HK-2 (cell line): ENCODE measurements around the gene RARRES2.
"Not testable (repeated sequence)": the region's sequence is repeated elsewhere in the genome, so short reads cannot be mapped to it uniquely, and the experiment has no call there.

Experiments used
- DNase-seq: peaks from one replicate; pipeline ENCODE4 v3.0.0-alpha.2; 2018; ENCODE audit not compliant: unreplicated experiment

The RARRES2 gene

GRCh38 chr7:150341263-150342120, at the start of gene RARRES2:
RARRES2 (minus strand) TSS chr7:150341629; CDS start chr7:150340609, 1,020 bp downstream.
- DNase-seq = no peak

- DNase-seq = no peak
These were observed 48.8 kb upstream of the RARRES2 start for GRCh38 chr7:150390205-150390604.

- DNase-seq = no peak
These were observed 48.0 kb upstream of the RARRES2 start for GRCh38 chr7:150389532-150389816.

- DNase-seq = no peak
These were observed 47.5 kb upstream of the RARRES2 start for GRCh38 chr7:150388709-150389531.

- DNase-seq = no peak
These were observed 46.9 kb upstream of the RARRES2 start for GRCh38 chr7:150388306-150388705.

GRCh38 chr7:150385884-150386283, 44.5 kb upstream of the RARRES2 start:
- not testable (repeated sequence) for DNase-seq

DNA sequence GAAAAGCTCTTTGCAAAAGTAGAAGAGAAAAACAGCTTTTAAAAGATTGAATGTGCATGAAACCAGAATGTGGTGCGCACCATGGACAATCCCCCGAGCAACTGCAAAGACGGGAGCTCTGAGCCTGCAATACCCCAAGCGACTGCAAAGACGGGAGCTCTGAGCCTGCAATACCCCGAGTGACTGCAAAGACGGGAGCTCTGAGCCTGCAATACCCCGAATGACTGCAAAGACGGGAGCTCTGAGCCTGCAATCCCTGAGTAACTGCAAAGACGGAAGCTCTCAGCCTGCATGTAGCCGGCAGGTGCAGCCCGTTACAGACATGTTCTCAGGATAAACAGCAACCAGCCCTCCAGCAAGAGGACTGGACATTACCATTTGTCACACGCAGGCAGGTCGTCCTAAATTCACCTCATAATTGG, 43.9 kb upstream of the RARRES2 start:
- no peak for DNase-seq

DNA sequence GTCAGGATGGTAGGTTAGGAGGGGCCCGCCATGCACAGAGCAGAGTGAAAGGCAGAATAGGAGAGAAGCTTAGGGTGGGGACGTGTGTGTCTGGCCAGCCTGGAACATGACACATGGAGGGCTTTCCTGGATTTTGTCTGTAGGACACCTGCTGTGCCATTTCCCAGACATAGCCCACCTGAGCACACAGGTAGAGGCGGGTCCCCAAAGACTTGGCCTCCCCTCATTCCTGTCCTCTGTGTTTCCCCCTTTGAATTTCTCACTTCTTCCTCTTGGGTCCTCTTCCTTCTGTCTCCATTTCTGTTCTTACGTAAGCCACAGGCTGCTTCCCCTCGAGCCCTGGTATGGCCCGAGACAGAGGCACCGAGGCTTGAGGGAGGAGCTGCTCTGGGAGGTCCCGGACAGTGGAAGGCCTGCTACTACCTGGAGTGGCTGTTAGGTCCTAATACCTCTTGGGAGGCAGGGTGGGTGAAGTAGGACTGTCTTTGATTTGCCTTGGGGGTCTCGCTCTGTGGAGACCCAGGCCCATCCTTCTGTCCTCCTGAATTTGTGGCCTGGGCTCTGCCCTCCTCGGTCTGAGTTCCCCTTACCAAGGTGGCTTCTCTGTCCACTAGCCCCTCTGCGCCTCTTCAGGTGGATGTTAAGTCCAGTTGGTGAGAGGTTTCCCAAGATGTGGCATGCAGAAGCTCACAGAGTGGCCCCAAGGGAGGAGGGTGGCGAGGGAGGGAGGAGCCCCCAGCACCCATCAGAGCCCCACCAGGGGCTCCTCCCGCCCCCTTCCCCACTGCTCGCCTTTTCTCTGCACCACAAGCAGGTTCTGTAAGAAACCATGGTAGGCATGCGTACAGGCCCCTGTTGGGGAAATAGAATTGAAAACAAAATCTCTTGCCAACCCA, 43.2 kb upstream of the RARRES2 start:
- no peak for DNase-seq

DNA sequence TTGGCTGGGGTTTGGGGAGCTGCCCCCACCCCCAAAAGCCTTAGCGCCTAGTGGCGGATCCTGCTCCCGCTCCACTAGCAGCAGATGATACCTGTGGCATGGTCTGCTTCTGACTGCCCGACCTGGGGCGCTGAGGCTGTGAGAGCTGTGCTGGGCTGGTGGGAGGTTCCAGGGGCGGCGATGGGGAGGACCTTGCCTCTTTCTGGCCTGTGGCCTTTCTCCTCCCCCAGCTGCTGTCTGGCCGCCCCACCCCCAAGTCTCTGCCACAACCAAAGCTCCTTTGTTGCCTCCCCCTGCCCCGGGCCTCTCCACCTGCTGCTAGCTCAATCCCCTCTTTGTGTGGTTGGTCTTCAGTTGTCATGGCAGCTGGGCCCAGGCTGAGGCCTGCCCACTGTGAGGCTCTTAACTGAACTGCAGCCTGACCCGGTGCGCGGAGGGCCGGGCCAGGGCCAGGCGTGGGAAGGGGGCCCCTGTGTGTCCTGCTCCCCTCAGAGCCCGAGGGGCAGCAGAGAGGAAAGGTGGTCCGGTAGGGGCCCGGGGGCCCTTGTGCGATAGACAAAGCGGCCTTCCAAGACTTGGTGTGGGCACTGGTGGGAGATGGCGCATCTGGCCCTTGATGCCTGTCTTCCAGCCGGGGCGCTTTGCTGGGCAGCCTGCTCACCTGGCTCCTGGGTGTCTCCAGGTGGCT, 42.4 kb upstream of the RARRES2 start:
- DNase-seq = no peak

GRCh38 chr7:150382844-150383225, 41.4 kb upstream of the RARRES2 start:
- no peak for DNase-seq

DNA sequence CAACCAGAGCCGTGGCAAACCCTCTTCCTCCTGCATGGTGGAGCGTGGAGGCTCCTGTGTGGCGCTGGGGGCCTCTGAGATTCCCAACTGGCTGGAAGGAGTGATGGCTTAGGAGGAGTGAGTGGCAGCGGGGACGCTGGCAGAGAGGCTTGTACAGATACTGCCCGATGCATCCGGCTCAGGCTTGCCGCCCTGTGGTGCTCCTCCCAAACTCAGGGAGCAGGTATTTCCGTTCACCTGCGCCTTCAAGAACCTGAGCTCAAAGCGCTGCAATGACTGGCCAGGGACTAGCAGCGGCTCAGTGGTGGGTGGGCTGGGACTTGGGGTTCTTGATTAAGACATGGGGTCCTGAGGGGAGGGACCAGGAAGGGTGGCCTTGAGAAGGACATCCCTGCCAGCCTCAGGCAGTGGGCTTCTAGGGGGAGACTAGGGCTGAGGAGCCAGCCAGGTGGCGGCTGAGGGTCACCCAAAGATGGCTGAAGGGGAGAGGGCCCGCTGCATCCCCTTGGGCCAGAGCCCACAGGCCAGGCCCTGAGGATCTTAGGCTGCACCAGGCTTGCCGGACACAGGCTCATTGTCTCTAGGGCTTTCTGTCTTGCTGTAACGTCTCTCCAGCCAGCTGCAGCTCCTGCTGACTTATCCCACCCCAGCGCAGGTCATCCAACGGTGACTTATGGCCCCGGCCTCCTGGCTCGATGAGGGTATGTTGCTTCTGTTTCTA, 40.9 kb upstream of the RARRES2 start:
- DNase-seq = no peak

DNA sequence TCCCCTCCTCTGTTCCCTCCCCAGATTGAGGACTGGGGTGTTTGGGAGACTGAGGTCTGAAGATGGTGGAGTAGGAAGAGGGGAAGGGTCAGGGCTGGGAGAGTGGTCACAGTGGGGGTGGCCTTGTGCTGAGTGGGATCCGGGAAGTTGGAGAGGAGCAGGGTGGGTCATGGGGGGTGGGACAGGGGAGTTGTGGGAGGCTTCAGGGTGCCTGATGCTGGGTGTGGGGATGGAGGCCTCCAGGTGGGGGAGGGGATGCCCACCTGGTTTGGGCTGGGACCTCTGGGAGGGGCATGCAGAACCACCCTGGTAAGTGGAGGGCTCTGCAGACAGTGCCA, 40.3 kb upstream of the RARRES2 start:
- DNase-seq = no peak

DNA sequence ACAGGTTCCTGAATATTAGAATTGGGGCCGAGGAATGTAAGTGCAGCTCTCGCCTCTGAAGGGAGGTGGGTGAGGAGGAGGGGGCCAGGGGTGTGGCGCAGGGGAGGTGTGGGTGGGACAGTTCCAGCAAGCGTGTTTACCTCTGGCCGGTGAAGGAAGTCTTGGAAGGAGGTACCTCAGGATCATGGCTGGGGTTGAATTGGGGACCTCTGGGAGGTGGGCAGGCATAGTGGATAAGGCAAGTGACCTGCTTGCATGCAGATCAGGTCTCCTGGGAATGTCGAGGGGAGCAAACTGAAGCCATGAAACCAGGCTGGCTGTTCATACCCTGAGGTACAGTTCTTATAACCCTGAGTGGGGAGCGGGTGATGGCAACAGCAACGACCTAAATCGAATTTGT, 39.7 kb upstream of the RARRES2 start:
- DNase-seq = no peak

GRCh38 chr7:150380463-150380862, 39.0 kb upstream of the RARRES2 start:
- DNase-seq = no peak

DNA sequence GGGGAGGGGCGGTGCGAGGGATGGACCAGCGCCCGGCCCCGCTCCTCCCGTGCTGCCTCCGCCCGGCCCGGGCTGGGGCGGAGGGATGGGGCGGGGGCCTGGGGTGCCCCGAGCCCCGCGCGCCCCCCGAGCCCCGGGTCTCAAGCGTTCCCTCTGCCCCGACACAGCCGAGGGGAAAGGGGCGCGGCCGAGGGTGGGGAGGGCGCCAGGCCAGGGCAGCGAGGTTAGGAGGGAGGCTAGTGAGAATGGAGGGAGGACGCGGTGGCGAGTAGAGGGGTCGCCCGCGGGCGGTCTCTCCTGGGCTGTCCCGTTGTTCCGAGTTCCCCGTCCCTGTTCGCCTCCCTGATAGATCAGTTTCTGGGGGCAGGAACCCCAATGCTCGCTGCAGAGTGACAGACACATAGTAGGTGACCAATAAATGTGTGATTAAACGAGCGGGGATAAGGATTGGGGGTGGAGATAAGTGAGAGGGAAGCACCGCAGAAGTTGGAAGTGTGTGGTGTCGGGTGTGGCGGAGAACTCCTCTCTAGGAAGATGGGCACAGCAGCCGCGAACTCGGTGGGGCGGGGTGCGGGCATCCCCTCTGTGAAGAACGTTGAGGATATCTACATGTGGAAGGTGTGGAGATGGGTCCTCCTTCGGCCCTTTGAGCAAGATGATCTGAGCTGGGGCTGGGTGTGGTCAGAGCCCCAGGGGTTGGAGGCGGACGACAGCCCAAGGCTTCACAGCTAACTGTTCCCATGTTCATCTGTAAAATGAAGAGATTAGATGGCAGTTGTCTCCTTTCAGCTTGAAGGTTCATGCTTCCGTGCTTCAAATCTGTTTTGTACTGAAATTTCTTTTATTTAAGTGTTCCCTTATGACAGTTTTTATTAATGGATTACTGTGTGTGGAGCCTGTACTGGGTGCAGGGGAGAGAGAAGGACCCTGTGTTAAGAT, 38.3 kb upstream of the RARRES2 start:
- DNase-seq = no peak

GRCh38 chr7:150378853-150379440, 37.5 kb upstream of the RARRES2 start, which contains the start of gene ZNF775:
ZNF775 (plus strand) TSS chr7:150379330; CDS start chr7:150388471, 9,141 bp downstream.
- peak; percentile 96 for DNase-seq

GRCh38 chr7:150378115-150378852, 36.9 kb upstream of the RARRES2 start:
- DNase-seq = peak; percentile 91

GRCh38 chr7:150377635-150378034, 36.2 kb upstream of the RARRES2 start:
- DNase-seq = no peak

DNA sequence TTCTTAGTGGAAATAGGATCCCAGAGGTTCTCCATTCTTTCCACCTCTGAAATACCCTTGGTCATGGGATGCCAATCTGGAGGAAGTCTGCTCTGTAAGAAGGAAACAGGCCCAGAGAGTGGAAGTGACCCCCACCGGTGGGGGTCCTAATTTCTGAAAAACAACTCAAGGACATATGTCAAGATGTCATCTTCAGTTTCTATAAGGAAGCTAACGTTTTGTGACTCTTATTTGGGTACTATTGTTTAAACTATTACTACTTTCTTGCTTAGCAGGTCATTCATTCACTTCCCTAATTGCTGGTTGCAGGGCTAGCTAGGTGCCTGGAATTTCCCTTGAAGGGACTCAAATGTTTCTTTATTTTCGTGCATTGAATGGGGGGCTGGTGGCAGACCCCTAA, 35.8 kb upstream of the RARRES2 start:
- DNase-seq = no peak
